A549 (cell line): ENCODE results near the gene SLC66A3.

Experiments
- CTCF ChIP-seq: fragments of >200 bp; sonication (Bioruptor Twin); formaldehyde crosslinking; IDR thresholded peaks from 3 replicates; pipeline ENCODE4 v1.5.1; 2016
- ESRRA ChIP-seq: fragments of 150-350 bp; IDR thresholded peaks from 2 replicates; pipeline ENCODE4 v1.6.1; 2014; ENCODE audit warnings: mild to moderate bottlenecking, low read length, borderline replicate concordance
- POLR2A ChIP-seq: IDR thresholded peaks from 2 replicates; pipeline ENCODE4 v1.6.1; 2012; ENCODE audit warnings: mild to moderate bottlenecking, low read length

DNA sequence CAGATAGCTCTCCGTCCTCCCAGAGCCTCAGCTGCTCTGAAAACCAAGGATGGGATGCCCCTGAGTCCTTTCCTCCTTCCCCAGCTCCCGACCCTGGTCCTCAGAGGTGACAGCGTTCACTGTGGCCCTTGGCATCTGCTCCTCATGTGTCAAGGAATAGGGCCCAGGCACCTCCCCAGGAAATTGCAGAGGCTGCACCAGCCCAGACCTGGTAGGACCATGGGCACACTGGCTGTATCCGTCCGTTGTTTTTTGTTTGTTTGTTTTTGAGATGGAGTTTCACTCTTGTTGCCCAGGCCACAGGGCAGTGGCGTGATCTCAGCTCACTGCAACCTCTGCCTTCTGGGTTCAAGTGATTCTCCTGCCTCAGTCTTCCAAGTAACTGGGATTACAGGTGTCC lies 37.5 kb upstream of the SLC66A3 start:
- TF ChIP-seq CTCF (no peak), POLR2A (no peak), ESRRA (no peak)
